GM18951 (cell line): ENCODE data around the gene ITGB1BP2.
"Not testable (repeated sequence)": the region's sequence is repeated elsewhere in the genome, so short reads cannot be mapped to it uniquely, and the experiment has no call there.

Experiments used
- POLR2A ChIP-seq: IDR thresholded peaks from 4 replicates; pipeline ENCODE4 v1.6.1; 2011; ENCODE audit warnings: mild to moderate bottlenecking; ENCODE audit not compliant: insufficient read length, insufficient read depth; ENCODE audit errors: extremely low read depth
- in situ Hi-C: fragments of 300-500 bp; cut with MboI; formaldehyde crosslinking; loops from one replicate; pipeline ENCODE4 v1.12.0; 2022; ENCODE audit warnings: low sequenced_read_pairs, mixed read lengths, inconsistent platforms; ENCODE audit not compliant: unreplicated experiment

ITGB1BP2 gene

DNA sequence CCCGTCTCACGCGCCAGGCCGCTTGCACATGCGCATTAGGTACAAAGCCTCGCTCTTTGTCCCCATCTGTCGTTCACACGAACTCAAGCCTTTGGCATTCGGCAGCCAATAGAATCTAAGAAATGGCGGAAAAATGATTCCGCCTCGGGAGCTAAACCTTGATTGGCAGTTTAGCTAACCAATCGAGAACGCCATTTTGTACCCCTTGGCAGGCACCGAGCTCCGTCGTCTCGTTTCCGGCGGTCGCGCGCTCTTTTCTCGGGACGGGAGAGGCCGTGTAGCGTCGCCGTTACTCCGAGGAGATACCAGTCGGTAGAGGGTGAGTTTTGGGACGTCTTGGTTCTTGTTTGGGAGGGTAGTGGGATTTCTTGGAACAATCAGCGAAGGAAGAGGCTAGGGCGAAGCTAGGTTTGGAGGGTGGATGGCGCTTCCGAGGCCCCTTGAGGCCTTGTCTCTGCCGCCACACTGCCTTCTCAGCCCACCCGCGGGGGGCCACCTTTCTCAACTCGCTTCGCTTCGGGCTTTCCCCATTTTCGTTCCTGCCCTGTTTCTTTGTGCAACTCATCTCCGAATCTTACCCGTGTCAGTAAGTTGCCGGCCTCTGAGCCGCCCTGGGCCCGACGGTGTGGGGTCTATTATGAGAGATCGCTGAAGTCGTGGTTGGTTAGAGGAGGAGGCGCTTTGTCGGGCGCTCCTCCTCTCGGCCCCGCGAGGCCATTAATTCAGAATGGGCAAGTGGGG, 18.0 kb upstream of the ITGB1BP2 start, which contains the start of gene NONO:
Gene NONO, plus strand, starts transcription at position 233 of the 741 bp plus-strand sequence. CDS start 7,003 bp downstream, outside the sequence.
- peak; percentile 81 for TF ChIP-seq POLR2A
- in situ Hi-C loops = no loop called here

DNA sequence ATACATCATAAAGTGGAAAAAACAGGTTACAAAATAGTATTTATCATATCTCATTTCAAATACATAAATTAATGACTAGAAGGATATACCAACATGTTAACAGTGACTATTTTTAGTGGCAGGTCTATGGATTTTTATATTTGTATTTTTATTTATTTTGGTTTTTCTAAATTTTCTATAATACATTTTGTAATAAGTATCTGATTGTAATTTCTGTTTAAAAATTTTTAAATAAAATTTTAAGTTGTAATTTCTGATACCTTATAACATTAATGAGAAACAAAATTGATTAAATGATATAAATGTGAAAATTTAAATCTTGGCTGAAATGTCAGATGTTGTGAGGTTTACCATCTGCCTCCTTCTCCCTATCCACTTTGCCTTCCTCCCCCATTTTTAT, 15.6 kb upstream of the ITGB1BP2 start:
- no peak for TF ChIP-seq POLR2A
- in situ Hi-C loops = no loop called here

GRCh38 chrX:71291381-71291780, 10.2 kb upstream of the ITGB1BP2 start:
- in situ Hi-C loops = no loop called here
- no peak for TF ChIP-seq POLR2A

GRCh38 chrX:71292669-71293365, 8.7 kb upstream of the ITGB1BP2 start:
- TF ChIP-seq POLR2A = no peak
- in situ Hi-C loops = no loop called here

- in situ Hi-C loops = no loop called here
- TF ChIP-seq POLR2A = no peak
Measured at GRCh38 chrX:71296806-71297205, 4.7 kb upstream of the ITGB1BP2 start.

GRCh38 chrX:71298119-71298518, 3.4 kb upstream of the ITGB1BP2 start:
- in situ Hi-C loops = no loop called here
- TF ChIP-seq POLR2A = no peak

- in situ Hi-C loops = not testable (repeated sequence)
Measured at GRCh38 chrX:71300064-71300463, 1.5 kb upstream of the ITGB1BP2 start.

DNA sequence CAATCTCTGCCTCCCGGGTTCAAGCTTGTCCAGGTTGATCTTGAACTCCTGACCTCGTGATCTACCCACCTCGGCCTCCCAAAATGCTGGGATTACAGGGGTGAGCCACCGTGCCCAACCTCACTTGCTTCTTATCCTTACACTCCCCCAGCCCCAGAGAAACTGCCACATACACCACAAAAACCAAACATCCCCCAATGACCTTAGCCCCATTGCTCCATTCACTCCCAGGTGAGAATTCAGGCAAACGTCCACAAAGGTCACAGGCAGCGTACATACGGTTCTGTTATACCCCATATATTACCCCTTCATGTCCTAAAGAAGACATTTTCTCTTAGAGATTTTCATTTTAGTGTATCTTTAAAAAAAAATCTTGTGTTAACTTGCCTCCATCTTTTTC, 1.1 kb upstream of the ITGB1BP2 start:
- in situ Hi-C loops = not testable (repeated sequence)

GRCh38 chrX:71302461-71303213, 1.1 kb downstream of the ITGB1BP2 start:
- TF ChIP-seq POLR2A = no peak
- in situ Hi-C loops = no loop called here

DNA sequence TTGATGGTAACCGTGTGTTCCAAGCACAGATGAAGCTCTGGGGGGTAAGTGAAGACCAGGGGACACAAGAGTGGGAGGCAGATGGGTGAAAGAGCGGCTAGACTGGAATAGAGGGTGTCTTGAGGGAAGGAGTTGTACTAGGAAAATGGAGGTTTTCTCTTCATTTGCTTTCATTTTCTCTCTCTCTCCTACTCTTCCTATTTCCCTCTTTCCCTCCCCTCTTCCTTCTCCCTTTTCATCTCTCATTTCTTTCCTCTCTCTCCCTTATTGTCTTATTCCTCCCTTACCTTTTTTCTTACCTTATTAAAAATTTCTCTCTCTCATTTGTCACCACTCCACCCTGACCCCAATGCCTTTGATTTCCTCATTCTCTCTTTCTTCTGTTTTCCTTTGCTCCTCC, 3.0 kb downstream of the ITGB1BP2 start:
- no peak for TF ChIP-seq POLR2A
- in situ Hi-C loops = no loop called here

GRCh38 chrX:71315917-71316316, 14.4 kb downstream of the ITGB1BP2 start:
- TF ChIP-seq POLR2A = no peak
- in situ Hi-C loops = no loop called here

- in situ Hi-C loops = not testable (repeated sequence)
Measured at GRCh38 chrX:71316959-71317358, 15.4 kb downstream of the ITGB1BP2 start.

GRCh38 chrX:71320126-71320525, 18.6 kb downstream of the ITGB1BP2 start:
- in situ Hi-C loops = no loop called here
- TF ChIP-seq POLR2A = no peak

- TF ChIP-seq POLR2A = no peak
- in situ Hi-C loops = no loop called here
Measured at GRCh38 chrX:71321731-71322130, 20.2 kb downstream of the ITGB1BP2 start.

DNA sequence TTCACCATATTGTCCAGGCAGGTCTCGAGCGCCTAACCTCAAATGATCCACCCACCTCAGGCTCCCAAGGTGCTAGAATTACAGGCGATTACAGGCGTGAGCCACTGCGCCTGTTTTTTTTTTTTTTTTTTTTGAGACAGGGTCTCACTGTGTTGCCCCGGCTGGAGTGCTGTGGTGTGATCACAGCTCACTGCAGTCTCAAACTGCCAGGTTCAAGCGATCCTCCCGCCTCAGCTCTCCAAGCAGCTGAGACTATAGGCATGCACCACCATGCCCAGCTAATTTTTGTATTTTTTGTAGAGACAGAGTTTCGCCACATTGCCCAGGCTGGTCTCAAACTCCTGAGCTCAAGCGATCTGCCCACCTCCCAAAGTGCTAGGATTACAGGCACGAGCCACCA, 22.9 kb downstream of the ITGB1BP2 start:
- in situ Hi-C loops = not testable (repeated sequence)
